Neural crest cell (in vitro differentiated cells): ENCODE measurements around the gene ATP5PO. TPM values are rescaled to one million over a fixed set of nuclear protein-coding genes. Genes with fewer than 3 reads are reported as not detected.

Experiments
- DNase-seq: peaks from one replicate; pipeline ENCODE4 v3.0.0; 2021; ENCODE audit warnings: low read depth, mixed read lengths, low spot score
- H3K27ac Mint-ChIP-seq: one replicate; pipeline ENCODE4 v1.8.0; 2021; ENCODE audit warnings: mild to moderate bottlenecking, mixed read lengths; ENCODE audit not compliant: unreplicated experiment
- H3K27me3 Mint-ChIP-seq: 2 replicates; pipeline ENCODE4 v1.8.0; 2021; ENCODE audit warnings: low read depth, mild to moderate bottlenecking, mixed read lengths
- H3K36me3 Mint-ChIP-seq: 2 replicates; pipeline ENCODE4 v1.8.0; 2021; ENCODE audit warnings: low read depth, mild to moderate bottlenecking, mixed read lengths
- H3K4me1 Mint-ChIP-seq: 2 replicates; pipeline ENCODE4 v1.8.0; 2021; ENCODE audit warnings: mixed read lengths
- H3K4me3 Mint-ChIP-seq: one replicate; pipeline ENCODE4 v1.8.0; 2021; ENCODE audit warnings: mild to moderate bottlenecking, mixed read lengths
- H3K9me3 Mint-ChIP-seq: 2 replicates; pipeline ENCODE4 v1.8.0; 2021; ENCODE audit warnings: mixed read lengths
- CTCF ChIP-seq: fragments of 200-600 bp; sonication (generic); conservative IDR thresholded peaks from 2 replicates; pipeline ENCODE4 v1.5.0; 2021; ENCODE audit warnings: antibody characterized with exemption, mild to moderate bottlenecking
- total RNA-seq: library from RNA; stranded (reverse); gene quantifications from 2 replicates; pipeline ENCODE4 v1.2.1, GENCODE V29; 2021

ATP5PO gene
- total RNA-seq, 1 donor from 2014 or later = 231 TPM

GRCh38 chr21:33880626-33881025 is 35.0 kb downstream of the ATP5PO start:
- DNase-seq = no peak
- no peaks in the 10 kb centered on the region for H3K27me3 Mint-ChIP-seq

GRCh38 chr21:33878824-33879223 is 36.8 kb downstream of the ATP5PO start:
- no peak overlapping the region for H3K4me3 Mint-ChIP-seq
- H3K36me3 Mint-ChIP-seq = peaks cover 2% of the 10 kb centered on the region

More at GRCh38 chr21:33880626-33881025, 35.0 kb downstream of the ATP5PO start:
- H3K4me1 Mint-ChIP-seq = no peaks in the 10 kb centered on the region
- H3K36me3 Mint-ChIP-seq = peaks cover 2% of the 10 kb centered on the region
- H3K27ac Mint-ChIP-seq = no peak overlapping the region
- no peak overlapping the region for H3K4me3 Mint-ChIP-seq
- TF ChIP-seq CTCF = no peak
- H3K9me3 Mint-ChIP-seq = no peaks in the 10 kb centered on the region

GRCh38 chr21:33875026-33875695 is 40.4 kb downstream of the ATP5PO start:
- Mint-ChIP-seq H3K9me3 (no peaks in the 10 kb centered on the region), H3K27me3 (no peaks in the 10 kb centered on the region), H3K36me3 (peaks cover 3% of the 10 kb centered on the region), H3K4me3 (no peak overlapping the region), H3K27ac (no peak overlapping the region), H3K4me1 (no peaks in the 10 kb centered on the region)
- no peak for DNase-seq
- no peak for TF ChIP-seq CTCF

More at GRCh38 chr21:33878824-33879223, 36.8 kb downstream of the ATP5PO start:
- Mint-ChIP-seq H3K4me1 (no peaks in the 10 kb centered on the region), H3K27me3 (no peaks in the 10 kb centered on the region), H3K27ac (no peak overlapping the region), H3K9me3 (no peaks in the 10 kb centered on the region)
- DNase-seq = no peak
- no peak for TF ChIP-seq CTCF

GRCh38 chr21:33874161-33874560 is 41.4 kb downstream of the ATP5PO start:
- no peak overlapping the region for H3K27ac Mint-ChIP-seq
- H3K4me3 Mint-ChIP-seq = no peak overlapping the region
- peaks cover 3% of the 10 kb centered on the region for H3K9me3 Mint-ChIP-seq
- peaks cover 7% of the 10 kb centered on the region for H3K36me3 Mint-ChIP-seq
- no peaks in the 10 kb centered on the region for H3K4me1 Mint-ChIP-seq
- no peak for TF ChIP-seq CTCF
- no peaks in the 10 kb centered on the region for H3K27me3 Mint-ChIP-seq
- no peak for DNase-seq

GRCh38 chr21:33872881-33873515 is 42.6 kb downstream of the ATP5PO start:
- TF ChIP-seq CTCF = no peak
- H3K4me3 Mint-ChIP-seq = no peak overlapping the region

More at GRCh38 chr21:33872881-33873515, 42.6 kb downstream of the ATP5PO start:
- Mint-ChIP-seq H3K36me3 (peaks cover 5% of the 10 kb centered on the region), H3K27me3 (no peaks in the 10 kb centered on the region), H3K9me3 (peaks cover 3% of the 10 kb centered on the region), H3K4me1 (no peaks in the 10 kb centered on the region), H3K27ac (peak overlapping the region; percentile 50)
- DNase-seq = no peak
